HepG2 (cell line): ENCODE results near the gene SFR1.

ENCODE experiments used
- CEBPB ChIP-seq: IDR thresholded peaks from 2 replicates; pipeline ENCODE4 v1.6.1; 2011; ENCODE audit warnings: low read depth, low read length, improper control_type of control experiment, borderline replicate concordance
- FOXM1 ChIP-seq: sonication (generic); formaldehyde crosslinking; IDR thresholded peaks from 2 replicates; pipeline ENCODE4 v1.5.0; 2020; ENCODE audit warnings: missing genetic modification reagents
- ZNF224 ChIP-seq: sonication (generic); formaldehyde crosslinking; IDR thresholded peaks from 2 replicates; pipeline ENCODE4 v1.5.0; 2020; ENCODE audit warnings: mild to moderate bottlenecking, missing genetic modification reagents
- TF ChIP-seq, protein P1 (sequence below): sonication (generic); formaldehyde crosslinking; IDR thresholded peaks from 2 replicates; pipeline ENCODE4 v1.5.0; 2020; ENCODE audit warnings: mild to moderate bottlenecking, missing genetic modification reagents, moderate library complexity

DNA sequence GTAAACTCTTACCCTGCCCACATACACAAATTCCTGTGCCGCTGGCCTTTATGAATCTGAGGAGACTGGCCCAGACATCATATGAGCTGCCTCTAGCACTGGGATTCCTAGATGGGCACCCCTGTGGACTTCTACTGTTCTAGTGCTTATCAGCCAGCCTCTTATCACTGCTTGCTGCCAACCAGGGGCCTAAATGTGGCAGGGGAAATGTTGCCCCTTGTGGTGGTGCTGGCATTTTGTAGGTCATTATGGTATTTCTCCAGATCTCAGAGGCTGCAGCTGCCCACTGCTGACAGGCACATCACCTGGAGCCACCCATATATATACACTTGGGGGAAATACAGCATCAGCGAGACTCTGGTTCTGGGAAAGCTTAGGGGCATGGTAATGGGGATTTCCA, 5.4 kb downstream of the SFR1 start:
- TF ChIP-seq, protein P1, sequence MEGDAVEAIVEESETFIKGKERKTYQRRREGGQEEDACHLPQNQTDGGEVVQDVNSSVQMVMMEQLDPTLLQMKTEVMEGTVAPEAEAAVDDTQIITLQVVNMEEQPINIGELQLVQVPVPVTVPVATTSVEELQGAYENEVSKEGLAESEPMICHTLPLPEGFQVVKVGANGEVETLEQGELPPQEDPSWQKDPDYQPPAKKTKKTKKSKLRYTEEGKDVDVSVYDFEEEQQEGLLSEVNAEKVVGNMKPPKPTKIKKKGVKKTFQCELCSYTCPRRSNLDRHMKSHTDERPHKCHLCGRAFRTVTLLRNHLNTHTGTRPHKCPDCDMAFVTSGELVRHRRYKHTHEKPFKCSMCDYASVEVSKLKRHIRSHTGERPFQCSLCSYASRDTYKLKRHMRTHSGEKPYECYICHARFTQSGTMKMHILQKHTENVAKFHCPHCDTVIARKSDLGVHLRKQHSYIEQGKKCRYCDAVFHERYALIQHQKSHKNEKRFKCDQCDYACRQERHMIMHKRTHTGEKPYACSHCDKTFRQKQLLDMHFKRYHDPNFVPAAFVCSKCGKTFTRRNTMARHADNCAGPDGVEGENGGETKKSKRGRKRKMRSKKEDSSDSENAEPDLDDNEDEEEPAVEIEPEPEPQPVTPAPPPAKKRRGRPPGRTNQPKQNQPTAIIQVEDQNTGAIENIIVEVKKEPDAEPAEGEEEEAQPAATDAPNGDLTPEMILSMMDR (CRISPR knock-in tag): peak; percentile 16; the same call in 1 of the 2 replicates
- TF ChIP-seq ZNF224 (no peak), FOXM1 (CRISPR knock-in tag) (no peak), CEBPB (no peak)
